Heart left ventricle (tissue), 16 donors: ENCODE measurements around the gene UGT1A7. TPM values are rescaled to one million over a fixed set of nuclear protein-coding genes. Genes with fewer than 3 reads are reported as not detected.
"Not testable (repeated sequence)": the region's sequence is repeated elsewhere in the genome, so short reads cannot be mapped to it uniquely, and the experiment has no call there.

Experiments used
- ATAC-seq, 4 donors: fragments of 200-7000 bp; cut with Tn5 transposase; one replicate each; pipeline ENCODE4 v1.9.1; 2020 to 2022; ENCODE audit warnings: moderate library complexity in 4 of 4, mild to moderate bottlenecking in 3 of 4, moderate number of reproducible peaks in 1 of 4
- DNase-seq, 5 donors: peaks; one replicate each; pipeline ENCODE4 v3.0.0-alpha.2; 2020
- H3K27ac ChIP-seq, 12 donors: fragments of 200-600 bp; sonication (generic) in 4 of 12; one replicate each; pipeline versions ENCODE4 v1.5.0 to v1.8.0; 2016 to 2022; ENCODE audit warnings: mild to moderate bottlenecking in 2 of 12
- H3K27me3 ChIP-seq, 9 donors: fragments of 200-600 bp; sonication (generic) in 2 of 9; one replicate each; pipeline versions ENCODE4 v1.5.1 to v1.8.0; 2016 to 2022; ENCODE audit warnings: mild to moderate bottlenecking in 3 of 9
- H3K36me3 ChIP-seq, 9 donors: fragments of 200-600 bp; sonication (generic) in 2 of 9; one replicate each; pipeline versions ENCODE4 v1.5.0 to v1.8.0; 2018 to 2022; ENCODE audit warnings: mild to moderate bottlenecking in 2 of 9
- H3K4me1 ChIP-seq, 12 donors: fragments of 200-600 bp; sonication (generic) in 4 of 12; one replicate each; pipeline versions ENCODE4 v1.5.0 to v1.8.0; 2016 to 2022; ENCODE audit warnings: mild to moderate bottlenecking in 3 of 12
- H3K4me3 ChIP-seq, 12 donors: fragments of 200-600 bp; sonication (generic) in 4 of 12; one replicate each; pipeline versions ENCODE4 v1.5.0 to v1.8.0; 2017 to 2022; ENCODE audit warnings: mild to moderate bottlenecking in 9 of 12, moderate library complexity in 4 of 12
- H3K9me3 ChIP-seq, 12 donors: fragments of 200-600 bp; sonication (generic) in 4 of 12; one replicate each; pipeline versions ENCODE4 v1.5.0 to v1.8.0; 2016 to 2022; ENCODE audit warnings: mild to moderate bottlenecking in 1 of 12
- POLR2A ChIP-seq, 2 donors: fragments of 450-650 bp; IDR thresholded peaks; one replicate each; pipeline ENCODE4 v1.6.1; 2017; ENCODE audit warnings: antibody characterized with exemption in 2 of 2, mild to moderate bottlenecking in 2 of 2, moderate library complexity in 2 of 2
- WGBS, 4 donors: extraction: QIAGEN DNeasy Blood & Tissue Kit in 2 of 4; methylation state at CpG; one replicate each; pipeline versions ENCODE4 v1.1.5 to v1.1.7; 2013 to 2018; 5-methylcytosine and 5-hydroxymethylcytosine counted together
- intact Hi-C, 10 donors: fragments of 100-400 bp; cut with DNase I; formaldehyde crosslinking; loops; one replicate each; pipeline versions ENCODE4 v1.11.1 to v1.14.2; 2022
- polyA plus RNA-seq, 2 donors: library from polyadenylated mRNA; stranded (reverse); fragments of 200-250 nt; gene quantifications; one replicate each; pipeline ENCODE4 v1.2.3, GENCODE V29; 2013
- total RNA-seq, 9 donors: library from RNA; depleted of rRNA in 2 of 9; stranded (reverse); fragments of >200 nt in 2 of 9; fragmentation: NEBNext Ultra II Directional in 3 of 9; extraction: Animal tissue kit (Norgen Biotek cat#: 25700) in 3 of 9; gene quantifications; one replicate each; pipeline versions ENCODE4 v1.1.0 to v1.2.4, GENCODE V29; 2016 to 2023
- TF ChIP-seq, protein P1 (sequence below), 12 donors: fragments of 200-600 bp; sonication (generic) in 4 of 12; IDR thresholded peaks; one replicate each; pipeline versions ENCODE4 v1.5.0 to v1.8.0; 2018 to 2022; ENCODE audit warnings: antibody characterized with exemption in 12 of 12, mild to moderate bottlenecking in 5 of 12
- donor health status: ischemic (EF 13 %, LVEDD 7.1; RV severe dilation, severe dysfunction).
- donor health status: healthy with polysubstance abuse.
- donor health status: DM: no; HTN: yes; CAD: no.
- donor health status: DM: no; HTN: no; CAD: no.
- donor health status: ischemic (EF 25% LVEDD 6.9; RV normal size, moderate dysfunction).
- donor health status: ischemic (EF 25% LVEDD 5.7; RV mildly dilated, moderate dysfunction).
- donor health status: healthy.
- donor health status: DM: yes; HTN: yes; CAD: no.
- donor health status: ischemic (EF 35%, LVEDD 5.7; RV mildly dilated, moderate dysfunction).
- donor health status: nonischemic (EF 11% LVEDD 7.7; RV severe dilation, severe dysfunction).
- donor health status: DM: yes; HTN: yes; CAD: no.
- donor health status: PGD.
- donor health status: ischemic (EF 29% LVEDD 5.4; RV normal size, mild dysfunction).
- donor health status: nonischemic (EF 23%, LVEDD 6.1; RV moderate dilation, normal function).

UGT1A7 gene
- total and polyA plus RNA-seq, 11 donors = not detected

DNA sequence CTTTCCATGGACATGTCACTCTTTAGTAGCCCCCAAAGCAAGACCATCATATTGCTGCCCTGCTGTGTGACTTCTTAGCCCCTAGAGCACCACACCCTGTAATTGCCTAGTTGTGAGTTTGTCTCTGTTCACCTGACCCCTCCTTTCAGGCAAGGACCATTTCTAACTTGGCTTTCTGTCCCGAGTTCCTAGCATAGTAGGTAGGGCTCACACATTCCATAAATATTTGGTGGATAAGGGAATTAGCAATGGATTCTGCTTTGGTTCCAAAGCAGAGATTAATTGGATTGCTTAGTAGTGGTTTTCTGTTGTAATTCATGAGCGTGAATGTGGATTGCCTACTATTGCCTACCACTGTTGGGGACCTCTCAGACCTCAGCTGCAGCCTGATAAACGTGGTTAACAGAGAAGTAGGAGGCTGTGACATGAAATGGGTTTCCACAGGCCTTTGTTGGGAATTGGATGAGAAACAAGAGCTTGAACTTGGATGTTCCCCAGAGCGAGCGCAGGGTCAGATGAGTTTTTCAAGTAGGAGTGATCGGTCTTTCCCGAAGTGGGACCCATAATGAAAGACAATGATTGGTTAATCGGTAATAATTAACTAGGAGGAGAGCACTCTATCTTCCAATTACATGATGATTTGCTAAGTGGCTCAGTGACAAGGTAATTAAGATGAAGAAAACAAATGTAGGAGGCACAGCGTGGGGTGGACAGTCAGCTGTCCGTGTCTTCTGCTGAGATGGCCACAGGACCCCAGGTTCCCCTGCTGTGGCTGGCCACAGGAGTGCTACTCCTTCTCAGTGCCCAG, 65.0 kb downstream of the UGT1A7 start:
- no peak for DNase-seq
- H3K27ac ChIP-seq = no peak overlapping the region
- TF ChIP-seq, protein P1, sequence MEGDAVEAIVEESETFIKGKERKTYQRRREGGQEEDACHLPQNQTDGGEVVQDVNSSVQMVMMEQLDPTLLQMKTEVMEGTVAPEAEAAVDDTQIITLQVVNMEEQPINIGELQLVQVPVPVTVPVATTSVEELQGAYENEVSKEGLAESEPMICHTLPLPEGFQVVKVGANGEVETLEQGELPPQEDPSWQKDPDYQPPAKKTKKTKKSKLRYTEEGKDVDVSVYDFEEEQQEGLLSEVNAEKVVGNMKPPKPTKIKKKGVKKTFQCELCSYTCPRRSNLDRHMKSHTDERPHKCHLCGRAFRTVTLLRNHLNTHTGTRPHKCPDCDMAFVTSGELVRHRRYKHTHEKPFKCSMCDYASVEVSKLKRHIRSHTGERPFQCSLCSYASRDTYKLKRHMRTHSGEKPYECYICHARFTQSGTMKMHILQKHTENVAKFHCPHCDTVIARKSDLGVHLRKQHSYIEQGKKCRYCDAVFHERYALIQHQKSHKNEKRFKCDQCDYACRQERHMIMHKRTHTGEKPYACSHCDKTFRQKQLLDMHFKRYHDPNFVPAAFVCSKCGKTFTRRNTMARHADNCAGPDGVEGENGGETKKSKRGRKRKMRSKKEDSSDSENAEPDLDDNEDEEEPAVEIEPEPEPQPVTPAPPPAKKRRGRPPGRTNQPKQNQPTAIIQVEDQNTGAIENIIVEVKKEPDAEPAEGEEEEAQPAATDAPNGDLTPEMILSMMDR (IDR thresholded peaks at IDR 0.05) = no peak
- no peak for TF ChIP-seq POLR2A (IDR thresholded peaks at IDR 0.05)
- no peak for ATAC-seq
- H3K9me3 ChIP-seq = peaks cover 0 to 3% (median 0%) of the 10 kb centered on the region in 12 donors
- intact Hi-C loops = no loop called here
- H3K27me3 ChIP-seq = peaks cover 0 to 6% (median 0%) of the 10 kb centered on the region in 9 donors
- 69 to 77% (median 73%) methylated on average over 9 to 10 of the region's 10 CpGs for WGBS, 4 donors
- H3K4me3 ChIP-seq = no peak overlapping the region
- no peaks in the 10 kb centered on the region for H3K4me1 ChIP-seq
- H3K36me3 ChIP-seq = no peaks in the 10 kb centered on the region

DNA sequence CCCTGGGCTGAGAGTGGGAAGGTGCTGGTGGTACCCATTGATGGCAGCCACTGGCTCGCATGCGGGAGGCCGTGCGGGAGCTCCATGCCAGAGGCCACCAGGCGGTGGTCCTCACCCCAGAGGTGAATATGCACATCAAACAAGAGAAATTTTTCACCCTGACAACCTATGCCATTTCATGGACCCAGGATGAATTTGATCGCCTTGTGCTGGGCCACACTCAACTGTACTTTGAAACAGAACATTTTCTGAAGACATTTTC, 65.5 kb downstream of the UGT1A7 start:
- peaks cover 0 to 3% (median 0%) of the 10 kb centered on the region in 9 donors for H3K27me3 ChIP-seq
- H3K4me1 ChIP-seq = no peaks in the 10 kb centered on the region
- H3K27ac ChIP-seq = no peak overlapping the region
- H3K36me3 ChIP-seq = no peaks in the 10 kb centered on the region
- 83 to 95% (median 87%) methylated on average over 6 of the region's 6 CpGs for WGBS, 4 donors
- H3K9me3 ChIP-seq = peaks cover 0 to 3% (median 0%) of the 10 kb centered on the region in 12 donors
- DNase-seq (no peak), ATAC-seq (no peak)
- intact Hi-C loops = no loop called here
- no peak overlapping the region for H3K4me3 ChIP-seq
- TF ChIP-seq, protein P1 (IDR thresholded peaks at IDR 0.05) = no peak
- TF ChIP-seq POLR2A (IDR thresholded peaks at IDR 0.05) = no peak

DNA sequence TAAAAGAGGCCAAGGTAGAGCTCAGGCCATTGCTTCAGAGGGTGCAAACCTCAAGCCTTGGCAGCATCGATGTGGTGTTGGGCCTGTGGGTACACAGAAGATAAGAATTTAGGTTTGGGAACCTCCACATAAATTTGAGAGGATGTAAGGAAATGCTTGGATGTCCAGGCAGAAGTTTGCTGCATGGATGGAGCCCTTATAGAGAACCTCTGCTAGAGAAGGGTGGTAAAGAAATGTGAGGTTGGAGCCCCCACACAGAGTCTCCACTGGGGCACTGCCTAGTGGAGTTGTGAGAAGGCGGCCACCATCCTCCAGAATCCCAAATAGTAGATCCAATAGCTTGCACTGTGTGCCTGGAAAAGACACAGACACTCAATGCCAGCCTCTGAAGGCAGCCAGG, 69.0 kb downstream of the UGT1A7 start:
- DNase-seq, H3K4me3 ChIP-seq, ATAC-seq, H3K9me3 ChIP-seq, H3K4me1 ChIP-seq, intact Hi-C loops, H3K27me3 ChIP-seq, H3K36me3 ChIP-seq, H3K27ac ChIP-seq: not testable (repeated sequence)
- 60 to 69% (median 61%) methylated on average over 1 to 2 of the region's 2 CpGs for WGBS, 4 donors

DNA sequence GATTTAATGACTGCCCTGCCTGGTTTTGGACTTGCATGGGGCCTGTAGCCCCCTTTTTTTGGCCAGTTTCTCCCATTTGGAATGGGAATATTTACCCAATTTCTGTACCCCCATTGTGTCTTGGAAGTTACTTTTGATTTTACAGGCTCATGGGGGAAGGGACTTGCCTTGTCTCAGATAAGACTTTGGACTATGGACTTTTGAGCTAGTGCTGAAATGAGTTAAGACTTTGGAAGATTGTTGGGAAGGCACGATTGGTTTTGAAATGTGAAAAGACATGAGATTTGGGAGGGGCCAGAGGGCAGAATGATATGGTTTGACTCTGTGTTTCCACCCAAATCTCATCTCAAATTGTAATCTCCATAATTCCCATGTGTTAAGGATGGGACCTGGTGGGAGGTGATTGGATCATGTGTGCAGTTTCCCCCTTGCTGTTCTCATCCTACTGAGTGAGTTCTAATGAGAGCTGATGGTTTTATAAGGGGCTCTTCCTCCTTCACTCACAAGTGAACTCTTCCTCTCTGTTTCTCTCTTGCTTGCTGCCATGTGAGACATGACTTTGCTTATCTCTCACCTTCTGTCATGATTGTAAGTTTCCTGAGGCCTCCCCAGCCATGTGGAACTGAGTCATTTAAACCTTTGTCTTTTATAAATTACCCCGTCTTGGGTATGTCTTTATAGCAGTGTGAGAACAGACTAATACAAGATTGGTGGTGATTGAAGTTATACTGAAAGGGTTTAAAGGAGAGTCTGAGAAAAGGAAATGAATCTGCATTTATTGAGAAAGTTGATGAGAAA, 69.7 kb downstream of the UGT1A7 start:
- H3K36me3 ChIP-seq, ATAC-seq, DNase-seq, H3K9me3 ChIP-seq, H3K4me1 ChIP-seq, H3K27me3 ChIP-seq, H3K27ac ChIP-seq, H3K4me3 ChIP-seq, intact Hi-C loops: not testable (repeated sequence)
- WGBS, 4 donors = 59 to 75% (median 70%) methylated on average over 2 of the region's 2 CpGs

DNA sequence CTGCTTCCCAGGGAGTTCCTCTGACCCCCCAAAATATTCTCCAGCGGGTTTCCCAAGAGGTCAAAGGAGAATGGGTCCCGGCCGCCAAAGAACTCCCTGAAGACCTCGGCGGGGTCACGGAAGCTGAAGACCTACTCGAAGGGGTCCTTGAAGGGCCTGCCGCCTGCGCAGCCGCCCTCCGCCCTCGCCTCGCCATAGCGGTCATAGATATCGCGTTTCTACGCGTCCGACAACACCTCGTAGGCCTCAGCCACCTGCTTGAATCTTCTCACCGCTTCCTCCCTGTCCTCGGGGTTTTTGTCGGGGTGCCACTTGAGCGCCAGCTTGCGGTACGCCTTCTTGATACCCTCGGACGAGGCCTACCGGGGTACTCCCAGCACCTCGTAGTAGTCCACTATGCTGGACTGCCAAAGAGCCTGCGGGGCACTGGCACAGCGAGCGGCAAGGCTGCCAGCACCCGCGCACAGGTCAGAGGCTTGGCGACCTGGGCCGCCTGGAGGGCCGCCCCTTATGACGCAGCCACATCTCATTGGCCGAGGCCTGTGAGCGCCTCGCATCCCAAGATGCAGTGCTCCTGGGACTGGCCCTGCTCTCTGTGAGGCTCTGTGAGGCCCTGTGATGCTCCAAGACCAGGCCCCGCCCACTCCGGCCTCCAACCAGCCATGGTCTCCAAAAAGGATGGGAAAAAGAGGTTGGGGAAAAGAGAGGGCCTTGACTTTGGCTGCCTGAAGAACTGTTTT, 73.3 kb downstream of the UGT1A7 start:
- ATAC-seq (no peak), DNase-seq (no peak)
- TF ChIP-seq, protein P1 (IDR thresholded peaks at IDR 0.05) = no peak
- TF ChIP-seq POLR2A (IDR thresholded peaks at IDR 0.05) = no peak
- Histone ChIP-seq H3K4me3 (no peak overlapping the region), H3K4me1 (no peaks in the 10 kb centered on the region), H3K9me3 (peaks cover 0 to 3% (median 0%) of the 10 kb centered on the region in 12 donors), H3K27ac (no peak overlapping the region), H3K27me3 (no peaks in the 10 kb centered on the region), H3K36me3 (no peaks in the 10 kb centered on the region)
- intact Hi-C loops = no loop called here
- 86 to 93% (median 90%) methylated on average over 39 to 44 of the region's 44 CpGs for WGBS, 4 donors
